H1 (cell line): ENCODE results near the gene TNS2. TPM values are rescaled to one million over a fixed set of nuclear protein-coding genes. Genes with fewer than 3 reads are reported as not detected.

Source experiments
- EP300 ChIP-seq, 2 experiments: IDR thresholded peaks; 1 replicate in 1 of 2; 2 replicates in 1 of 2; pipeline ENCODE4 v1.6.1; 2011 to 2012; ENCODE audit warnings: low read depth in 2 of 2, low read length in 2 of 2, mild to moderate bottlenecking in 2 of 2, borderline replicate concordance in 1 of 2, inconsistent platforms in 1 of 2, moderate library complexity in 1 of 2
- JUN ChIP-seq: IDR thresholded peaks from 2 replicates; pipeline ENCODE4 v1.6.1; 2011; ENCODE audit warnings: low read depth, mild to moderate bottlenecking, improper control_type of control experiment, low read length
- KDM1A ChIP-seq: fragments of 200-600, 300-600 bp; sonication (generic); IDR thresholded peaks from 2 replicates; pipeline ENCODE4 v1.7.1; 2016; ENCODE audit warnings: mild to moderate bottlenecking, low read length, borderline replicate concordance
- KDM4A ChIP-seq: IDR thresholded peaks from one replicate; pipeline ENCODE4 v1.7.1; 2012; ENCODE audit warnings: low read depth, mild to moderate bottlenecking, moderate library complexity, low read length, inconsistent platforms; ENCODE audit not compliant: severe bottlenecking
- NRF1 ChIP-seq: IDR thresholded peaks from 2 replicates; pipeline ENCODE4 v1.6.1; 2011; ENCODE audit warnings: mild to moderate bottlenecking, low read depth, low read length, improper control_type of control experiment
- PHF8 ChIP-seq: fragments of 200-600 bp; sonication (generic); conservative IDR thresholded peaks from 2 replicates; pipeline ENCODE4 v1.7.1; 2012; ENCODE audit warnings: low read depth, mild to moderate bottlenecking, inconsistent platforms, low read length, moderate library complexity
- RBBP5 ChIP-seq: IDR thresholded peaks from 2 replicates; pipeline ENCODE4 v1.7.1; 2012; ENCODE audit warnings: low read depth, mild to moderate bottlenecking, inconsistent platforms, low read length, moderate library complexity, borderline replicate concordance
- polyA plus RNA-seq, 7 experiments: library from polyadenylated mRNA; depleted of rRNA in 3 of 7; stranded (reverse) in 5 of 7; unstranded in 2 of 7; fragments of >200 nt in 5 of 7; fragments of 200-250 nt in 2 of 7; gene quantifications; 1 replicate in 5 of 7; 2 replicates in 1 of 7; 4 replicates in 1 of 7; pipeline versions ENCODE4 v1.2.1 to v1.2.3, GENCODE V29; 2011 to 2013; ENCODE audit warnings: missing spikeins in 2 of 7, mixed read lengths in 2 of 7
- total RNA-seq: library from RNA; stranded (reverse); fragmentation: NEBNext Ultra II Directional; extraction: Animal tissue kit (Norgen Biotek cat#: 25700); gene quantifications from 2 replicates; pipeline ENCODE4 v1.2.1, GENCODE V29; 2021

The TNS2 gene
- total and polyA plus RNA-seq, 2 of the 8 experiments (the other 6 are each of a cell fraction or from before 2014, with no cell fraction given) = 2.8 to 4.7 TPM

GRCh38 chr12:53060064-53060720, 10.3 kb downstream of the TNS2 start (continued):
- no peak for TF ChIP-seq EP300 (IDR thresholded peaks at IDR 0.05; ENCODE audit: borderline replicate concordance in 1 of 2, low read depth in 2 of 2, low read length in 2 of 2)
- TF ChIP-seq KDM1A = no peak
- no peak for TF ChIP-seq RBBP5
- TF ChIP-seq NRF1 = no peak
- TF ChIP-seq JUN = no peak
- no peak for TF ChIP-seq KDM4A
- no peak for TF ChIP-seq PHF8
